HepG2 (cell line): Measurements from ENCODE around the gene CAPN14.

Source experiments
- BHLHE40 ChIP-seq: IDR thresholded peaks from 2 replicates; pipeline ENCODE4 v1.6.1; 2011; ENCODE audit warnings: low read length, improper control_type of control experiment
- CHD4 ChIP-seq: fragments of 200-600 bp; sonication (generic); IDR thresholded peaks from 2 replicates; pipeline ENCODE4 v1.7.0; 2017; ENCODE audit warnings: mild to moderate bottlenecking, low read length, borderline replicate concordance
- KDM1A ChIP-seq: IDR thresholded peaks from 2 replicates; pipeline ENCODE4 v1.6.1; 2016; ENCODE audit warnings: missing compliant biosample characterization
- NR2F1 ChIP-seq, 2 experiments: fragments of 450-650 bp in 1 of 2; formaldehyde crosslinking in 1 of 2; IDR thresholded peaks; 2 replicates each; pipeline versions ENCODE4 v1.5.0 to v1.6.1; 2016 to 2020; ENCODE audit warnings: mild to moderate bottlenecking in 1 of 2, missing compliant biosample characterization in 1 of 2, missing genetic modification reagents in 1 of 2, moderate library complexity in 1 of 2
- RFX5 ChIP-seq: IDR thresholded peaks from 2 replicates; pipeline ENCODE4 v1.6.1; 2011; ENCODE audit warnings: low read depth, low read length, improper control_type of control experiment
- ZFP36 ChIP-seq: fragments of 150-350 bp; IDR thresholded peaks from 2 replicates; pipeline ENCODE4 v1.6.1; 2018; ENCODE audit warnings: borderline replicate concordance, low read length, low read depth; ENCODE audit not compliant: partially characterized antibody
- ZNF160 ChIP-seq: sonication (generic); formaldehyde crosslinking; IDR thresholded peaks from 2 replicates; pipeline ENCODE4 v1.8.0; 2022; ENCODE audit warnings: mild to moderate bottlenecking, inconsistent platforms, missing genetic modification reagents

DNA sequence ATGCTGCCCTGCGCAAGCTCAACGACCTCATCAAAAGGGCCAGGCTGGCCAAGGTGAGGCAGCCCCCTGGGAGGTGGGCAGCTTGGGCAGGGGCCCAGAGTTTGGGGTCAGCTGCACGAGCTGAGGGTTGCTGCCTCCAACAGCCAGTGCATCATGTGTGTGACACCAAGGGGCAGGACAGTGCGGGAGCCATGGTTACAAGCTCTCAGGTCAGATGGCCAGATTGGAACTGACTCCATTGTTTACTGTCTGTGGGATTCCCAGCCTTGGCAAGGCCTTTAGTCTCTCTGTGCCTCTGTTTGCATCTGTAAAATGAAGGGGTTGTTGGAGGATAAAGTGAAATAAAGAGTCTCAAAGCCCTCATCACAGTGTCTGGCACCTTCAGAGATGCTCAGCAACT, 43.6 kb upstream of the CAPN14 start:
- TF ChIP-seq KDM1A (CRISPR knock-in tag): no peak
- TF ChIP-seq BHLHE40: no peak
- TF ChIP-seq ZFP36: no peak
- no peak for TF ChIP-seq RFX5
- no peak for TF ChIP-seq NR2F1 (CRISPR knock-in tag; IDR thresholded peaks at IDR 0.05)
- no peak for TF ChIP-seq CHD4
- TF ChIP-seq ZNF160 (CRISPR knock-in tag): no peak
